GM23338 (cell line): ENCODE measurements around the gene CLIP2. TPM values are rescaled to one million over a fixed set of nuclear protein-coding genes. Genes with fewer than 3 reads are reported as not detected.

Source experiments
- ATAC-seq: fragments of 200-7000 bp; cut with Tn5 transposase; 3 replicates; pipeline ENCODE4 v1.9.1; 2020
- DNase-seq: peaks from one replicate; pipeline ENCODE4 v3.0.0-alpha.2; 2015; ENCODE audit warnings: low spot score
- H2AFZ ChIP-seq: fragments of 200-600 bp; sonication (generic); 2 replicates; pipeline ENCODE4 v1.8.0; 2016; ENCODE audit warnings: antibody characterized with exemption, mild to moderate bottlenecking, moderate library complexity
- H3F3A ChIP-seq: fragments of 200-600 bp; sonication (generic); replicated peaks from 2 replicates; pipeline ENCODE4 v1.8.0; 2017; ENCODE audit warnings: antibody characterized with exemption, mixed run types, low read depth
- H3K27ac ChIP-seq: fragments of 200-600 bp; sonication (generic); 2 replicates; pipeline ENCODE4 v1.6.1; 2016; ENCODE audit warnings: low read depth
- H3K27me3 ChIP-seq: fragments of 200-600 bp; sonication (generic); 2 replicates; pipeline ENCODE4 v1.8.0; 2016; ENCODE audit warnings: mild to moderate bottlenecking, mixed run types, moderate library complexity; ENCODE audit not compliant: insufficient read depth
- H3K36me3 ChIP-seq: fragments of 200-600 bp; sonication (generic); 2 replicates; pipeline ENCODE4 v1.8.0; 2016; ENCODE audit warnings: mild to moderate bottlenecking; ENCODE audit not compliant: insufficient read depth
- H3K4me1 ChIP-seq: fragments of 200-600 bp; sonication (generic); 2 replicates; pipeline ENCODE4 v1.8.0; 2016; ENCODE audit warnings: mild to moderate bottlenecking, moderate library complexity; ENCODE audit not compliant: insufficient read depth
- H3K4me2 ChIP-seq: fragments of 200-600 bp; sonication (generic); 2 replicates; pipeline ENCODE4 v1.7.1; 2017; ENCODE audit warnings: mixed run types
- H3K4me3 ChIP-seq: fragments of 200-600 bp; sonication (generic); 2 replicates; pipeline ENCODE4 v1.6.1; 2016; ENCODE audit warnings: mixed run types
- H3K79me2 ChIP-seq: fragments of 200-600 bp; sonication (generic); replicated peaks from 2 replicates; pipeline ENCODE4 v1.8.0; 2017; ENCODE audit warnings: mild to moderate bottlenecking; ENCODE audit not compliant: insufficient read depth
- H3K9me2 ChIP-seq: fragments of 200-600 bp; sonication (generic); 2 replicates; pipeline ENCODE4 v1.8.0; 2017; ENCODE audit not compliant: insufficient read depth
- H4K20me1 ChIP-seq: fragments of 200-600 bp; sonication (generic); replicated peaks from 2 replicates; pipeline ENCODE4 v1.8.0; 2017; ENCODE audit warnings: mild to moderate bottlenecking; ENCODE audit not compliant: insufficient read depth
- H3K27ac Mint-ChIP-seq: 2 replicates; pipeline ENCODE4 v1.8.0; 2020; ENCODE audit warnings: inconsistent platforms, mild to moderate bottlenecking, moderate library complexity, mixed read lengths
- H3K27me3 Mint-ChIP-seq: 3 replicates; pipeline ENCODE4 v1.8.0; 2022; ENCODE audit warnings: low read depth, mild to moderate bottlenecking, moderate library complexity, mixed read lengths, inconsistent platforms; ENCODE audit not compliant: insufficient read depth, poor library complexity
- H3K36me3 Mint-ChIP-seq: 3 replicates; pipeline ENCODE4 v1.8.0; 2021; ENCODE audit warnings: low read depth, mild to moderate bottlenecking, inconsistent platforms, moderate library complexity, mixed read lengths
- H3K4me1 Mint-ChIP-seq: 3 replicates; pipeline ENCODE4 v1.8.0; 2020; ENCODE audit warnings: mild to moderate bottlenecking, inconsistent platforms, mixed read lengths
- H3K4me3 Mint-ChIP-seq: 3 replicates; pipeline ENCODE4 v1.8.0; 2021; ENCODE audit warnings: moderate library complexity, mild to moderate bottlenecking, inconsistent platforms, mixed read lengths
- H3K9me3 Mint-ChIP-seq: 3 replicates; pipeline ENCODE4 v1.8.0; 2020; ENCODE audit warnings: moderate library complexity, mild to moderate bottlenecking, inconsistent platforms, mixed read lengths
- CTCF ChIP-seq, 2 experiments: fragments of 200-600 bp in 1 of 2; sonication (generic) in 1 of 2; conservative IDR thresholded peaks; 2 replicates each; pipeline versions ENCODE4 v1.5.1 to v1.6.1; 2016 to 2017; ENCODE audit warnings: antibody characterized with exemption in 2 of 2, low read depth in 2 of 2, mild to moderate bottlenecking in 2 of 2, moderate library complexity in 1 of 2
- ETS1 ChIP-seq: IDR thresholded peaks from 2 replicates; pipeline ENCODE4 v1.6.1; 2016; ENCODE audit warnings: antibody characterized with exemption
- EZH2phosphoT487 ChIP-seq: fragments of 200-600 bp; sonication (generic); IDR thresholded peaks from one replicate; pipeline ENCODE4 v1.8.1; 2018; ENCODE audit warnings: antibody characterized with exemption; ENCODE audit not compliant: unreplicated experiment
- JUNB ChIP-seq: IDR thresholded peaks from one replicate; pipeline ENCODE4 v1.6.1; 2016; ENCODE audit warnings: antibody characterized with exemption; ENCODE audit not compliant: unreplicated experiment
- NANOG ChIP-seq: IDR thresholded peaks from 2 replicates; pipeline ENCODE4 v1.6.1; 2016; ENCODE audit warnings: antibody characterized with exemption, borderline replicate concordance
- POLR2AphosphoS5 ChIP-seq: IDR thresholded peaks from 2 replicates; pipeline ENCODE4 v1.6.1; 2016; ENCODE audit warnings: antibody characterized with exemption, low read depth
- REST ChIP-seq: IDR thresholded peaks from one replicate; pipeline ENCODE4 v1.6.1; 2018; ENCODE audit warnings: antibody characterized with exemption; ENCODE audit not compliant: unreplicated experiment
- STAT1 ChIP-seq: IDR thresholded peaks from one replicate; pipeline ENCODE4 v1.6.1; 2016; ENCODE audit warnings: antibody characterized with exemption; ENCODE audit not compliant: unreplicated experiment
- ZNF114 ChIP-seq: fragments of 250-450 bp; sonication (Bioruptor Pico); IDR thresholded peaks from 2 replicates; pipeline ENCODE4 v1.5.0; 2020; ENCODE audit warnings: mild to moderate bottlenecking, moderate library complexity
- ZNF331 ChIP-seq: fragments of 250-450 bp; sonication (Bioruptor Pico); IDR thresholded peaks from 2 replicates; pipeline ENCODE4 v1.5.0; 2020; ENCODE audit warnings: low read depth, mild to moderate bottlenecking, moderate library complexity
- polyA plus RNA-seq: library from polyadenylated mRNA; unstranded; fragments of >200 nt; fragmentation: Nextera tagmentation; extraction: Ambion mirVana; gene quantifications from 2 replicates; pipeline ENCODE4 v1.2.1, GENCODE V29; 2016
- total RNA-seq: library from RNA; depleted of rRNA; stranded (reverse); fragments of >200 nt; shearing (Covaris generic); gene quantifications from 2 replicates; pipeline ENCODE4 v1.2.3, GENCODE V29; 2014

The CLIP2 gene
- total and polyA plus RNA-seq, 2 experiments from 2014 or later: 8.1 to 51.9 TPM

- TF ChIP-seq REST: no peak
- TF ChIP-seq JUNB: no peak
- TF ChIP-seq STAT1: no peak
- TF ChIP-seq ZNF331 (CRISPR knock-in tag): no peak
- TF ChIP-seq EZH2phosphoT487: no peak
- TF ChIP-seq NANOG: no peak
- TF ChIP-seq ETS1: no peak
- TF ChIP-seq POLR2AphosphoS5: no peak
These were observed 152.6 kb downstream of the CLIP2 start (continued) for GRCh38 chr7:74441801-74442200.

- Histone ChIP-seq H3K9me2 (no peaks in the 10 kb centered on the region), H3K4me3 (no peak overlapping the region), H3K4me1 (no peaks in the 10 kb centered on the region), H2AFZ (0 out of 2 replicates have a peak overlapping the region, but pooled peaks have one; percentile 63), H3K79me2 (no peaks in the 10 kb centered on the region), H3K4me2 (no peak overlapping the region), H3F3A (no peaks in the 10 kb centered on the region), H3K27me3 (no peaks in the 10 kb centered on the region), H3K27ac (no peak overlapping the region), H4K20me1 (no peaks in the 10 kb centered on the region), H3K36me3 (no peaks in the 10 kb centered on the region)
- Mint-ChIP-seq H3K27ac (no peak overlapping the region), H3K36me3 (no peaks in the 10 kb centered on the region; the same call in 2 of the 3 replicates), H3K27me3 (peaks cover 8% of the 10 kb centered on the region), H3K4me3 (no peak overlapping the region), H3K4me1 (peaks cover 2% of the 10 kb centered on the region; the same call in 2 of the 3 replicates), H3K9me3 (peaks cover 2% of the 10 kb centered on the region; the same call in 2 of the 3 replicates)
- ATAC-seq: peak; percentile 41
- DNase-seq: no peak
- TF ChIP-seq ETS1: no peak
- no peak for TF ChIP-seq CTCF (conservative IDR thresholded peaks at IDR 0.05; ENCODE audit: low read depth in 2 of 2)
- TF ChIP-seq ZNF114 (CRISPR knock-in tag): no peak
- no peak for TF ChIP-seq POLR2AphosphoS5
- no peak for TF ChIP-seq STAT1
- TF ChIP-seq EZH2phosphoT487: no peak
- no peak for TF ChIP-seq JUNB
These were observed 154.5 kb downstream of the CLIP2 start for GRCh38 chr7:74443543-74444247.
